ENCODE data around the gene AFF2. TPM values are rescaled to one million over a fixed set of nuclear protein-coding genes. Genes with fewer than 3 reads are reported as not detected.

Gene AFF2
- total RNA-seq, 1 donor from 2014 or later: 3.4 TPM

DNA sequence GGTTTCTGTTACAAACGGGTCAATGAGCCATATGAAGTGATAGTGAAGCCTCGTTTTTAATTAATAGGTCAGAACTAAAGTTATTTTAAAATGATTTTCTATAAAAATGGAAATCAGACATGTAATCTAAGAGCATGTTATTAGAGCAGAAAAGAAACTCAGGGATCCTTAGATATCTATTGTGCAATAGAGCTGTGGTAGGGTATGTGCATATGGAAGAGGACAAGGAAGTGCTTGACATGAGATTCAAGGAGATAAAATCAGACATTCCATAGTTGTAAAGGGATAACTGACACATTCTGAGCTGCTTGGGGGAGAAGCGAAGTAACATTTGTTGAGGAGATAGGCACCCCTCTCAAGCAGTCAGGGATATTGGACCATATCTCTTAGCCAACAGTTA lies 143.0 kb downstream of the AFF2 start:
- no peak for ATAC-seq (ENCODE audit: low read depth)
- H3K27me3 Mint-ChIP-seq: no peaks in the 10 kb centered on the region
- POLR2A ChIA-PET: no interaction called here
- intact Hi-C loops (cut with micrococcal nuclease): no loop called here
- CTCF ChIA-PET: no interaction called here
- H3K4me1 Mint-ChIP-seq: peaks cover 2% of the 10 kb centered on the region
- DNase-seq: no peak
- H3K9me3 Mint-ChIP-seq: no peaks in the 10 kb centered on the region
- no peaks in the 10 kb centered on the region for H3K36me3 Mint-ChIP-seq (ENCODE audit: low read depth)
- TF ChIP-seq CTCF (IDR thresholded peaks at IDR 0.05): no peak
- no peak overlapping the region for H3K27ac Mint-ChIP-seq
- H3K4me3 Mint-ChIP-seq: no peak overlapping the region

DNA sequence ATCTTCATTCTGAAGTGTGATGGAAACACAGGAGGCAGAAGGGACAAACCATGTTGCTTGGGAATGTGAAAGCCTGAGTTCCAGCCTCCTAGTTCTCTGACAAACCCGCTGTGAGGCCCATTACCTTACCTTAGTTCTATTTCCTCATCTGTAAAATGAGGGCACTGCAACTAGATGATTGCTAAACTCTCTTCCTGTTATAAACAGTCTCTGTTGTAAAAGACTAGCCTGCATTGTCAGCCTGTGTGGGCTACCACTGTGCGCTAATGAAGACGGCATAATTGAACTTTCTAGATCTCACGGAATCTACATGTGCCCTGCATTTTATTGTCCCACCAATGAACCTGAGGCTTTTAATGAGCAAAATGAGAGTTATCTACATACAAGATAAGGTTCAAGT lies 147.2 kb downstream of the AFF2 start:
- intact Hi-C loops (cut with micrococcal nuclease): no loop called here
- no peak overlapping the region for H3K4me3 Mint-ChIP-seq
- no peak overlapping the region for H3K27ac Mint-ChIP-seq
- no peaks in the 10 kb centered on the region for H3K36me3 Mint-ChIP-seq (ENCODE audit: low read depth)
- DNase-seq (no peak), ATAC-seq (ENCODE audit: low read depth) (no peak)
- ChIA-PET CTCF (no interaction called here), POLR2A (no interaction called here)
- TF ChIP-seq CTCF (IDR thresholded peaks at IDR 0.05): no peak
- no peaks in the 10 kb centered on the region for H3K27me3 Mint-ChIP-seq
- H3K4me1 Mint-ChIP-seq: peaks cover 2% of the 10 kb centered on the region
- no peaks in the 10 kb centered on the region for H3K9me3 Mint-ChIP-seq

DNA sequence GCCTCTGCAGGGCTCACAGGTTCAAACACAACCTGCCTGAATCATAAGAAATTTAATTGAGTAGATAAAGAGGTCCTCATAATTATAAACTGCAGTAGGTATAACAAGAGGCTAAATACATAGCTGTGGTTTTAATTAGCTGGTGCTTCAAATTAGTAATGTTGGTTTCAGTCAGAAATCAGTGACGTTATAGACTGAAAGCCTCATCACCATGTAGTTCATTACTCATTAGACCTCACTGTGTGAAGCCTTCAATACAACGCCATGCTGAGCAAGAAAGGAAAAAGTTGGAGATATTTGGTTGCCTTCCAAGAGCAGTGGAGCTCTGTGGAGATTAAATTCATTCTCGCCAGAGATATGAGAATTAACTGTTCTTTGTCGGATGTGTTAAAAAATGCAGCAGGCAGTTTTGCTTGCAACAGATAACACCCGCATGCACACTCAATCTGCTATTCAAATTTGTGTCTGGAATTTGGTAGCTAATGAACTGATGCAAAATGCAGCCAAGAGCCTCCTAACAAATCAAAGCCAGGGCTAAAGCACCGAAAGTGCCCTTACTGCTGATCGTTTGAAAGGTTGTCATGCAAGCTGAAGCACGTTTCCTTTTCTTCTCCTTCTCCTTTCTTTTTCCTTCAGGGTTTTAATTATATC lies 148.9 kb downstream of the AFF2 start:
- ATAC-seq (ENCODE audit: low read depth): no peak
- no peaks in the 10 kb centered on the region for H3K36me3 Mint-ChIP-seq (ENCODE audit: low read depth)
- ChIA-PET CTCF (no interaction called here), POLR2A (no interaction called here)
- peaks cover 2% of the 10 kb centered on the region for H3K4me1 Mint-ChIP-seq
- H3K27ac Mint-ChIP-seq: no peak overlapping the region
- intact Hi-C loops (cut with micrococcal nuclease): no loop called here
- H3K9me3 Mint-ChIP-seq: no peaks in the 10 kb centered on the region
- TF ChIP-seq CTCF (IDR thresholded peaks at IDR 0.05): no peak
- no peaks in the 10 kb centered on the region for H3K27me3 Mint-ChIP-seq
- H3K4me3 Mint-ChIP-seq: no peak overlapping the region
- no peak for DNase-seq

- no peak overlapping the region for H3K4me3 Mint-ChIP-seq
- H3K27ac Mint-ChIP-seq: no peak overlapping the region
These were observed 157.8 kb downstream of the AFF2 start for GRCh38 chrX:148658115-148658730.

DNA sequence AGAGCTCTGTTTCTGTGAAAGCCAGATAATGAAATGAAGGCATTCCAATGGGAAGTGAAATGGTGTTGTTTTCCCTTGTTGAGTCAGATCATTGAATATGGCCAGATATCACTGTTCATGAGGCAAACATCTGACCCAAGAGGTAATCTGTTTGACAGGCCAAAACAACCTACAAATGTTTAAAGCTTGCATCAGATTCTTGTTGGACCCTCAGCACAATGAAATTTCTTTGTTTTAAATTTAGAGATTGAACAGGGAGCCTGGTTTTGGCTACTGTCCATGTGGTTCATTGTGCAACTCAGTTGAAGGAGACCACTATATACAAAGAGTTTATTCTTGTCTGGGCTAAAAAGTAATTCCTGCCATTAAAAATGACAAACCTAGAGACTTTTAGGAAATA lies 159.1 kb downstream of the AFF2 start:
- Mint-ChIP-seq H3K27ac (no peak overlapping the region), H3K36me3 (ENCODE audit: low read depth) (no peaks in the 10 kb centered on the region), H3K9me3 (no peaks in the 10 kb centered on the region), H3K27me3 (no peaks in the 10 kb centered on the region), H3K4me1 (peaks cover 12% of the 10 kb centered on the region), H3K4me3 (no peak overlapping the region)
- ChIA-PET CTCF (no interaction called here), POLR2A (no interaction called here)
- TF ChIP-seq CTCF (IDR thresholded peaks at IDR 0.05): no peak
- ATAC-seq (ENCODE audit: low read depth): no peak
- no peak for DNase-seq
- intact Hi-C loops (cut with micrococcal nuclease): no loop called here

More at GRCh38 chrX:148658115-148658730, 157.8 kb downstream of the AFF2 start:
- DNase-seq: no peak
- CTCF ChIA-PET: no interaction called here
- POLR2A ChIA-PET: no interaction called here
- H3K9me3 Mint-ChIP-seq: no peaks in the 10 kb centered on the region
- intact Hi-C loops (cut with micrococcal nuclease): no loop called here
- no peaks in the 10 kb centered on the region for H3K27me3 Mint-ChIP-seq
- ATAC-seq (ENCODE audit: low read depth): no peak
- peaks cover 12% of the 10 kb centered on the region for H3K4me1 Mint-ChIP-seq
- H3K36me3 Mint-ChIP-seq (ENCODE audit: low read depth): no peaks in the 10 kb centered on the region
- no peak for TF ChIP-seq CTCF (IDR thresholded peaks at IDR 0.05)
